Mammary epithelial cell (primary cell): ENCODE data around the gene ANKRD6.

ENCODE experiments used
- CTCF ChIP-seq, 2 donors: IDR thresholded peaks in 1 of 2; conservative IDR thresholded peaks in 1 of 2; 2 replicates each; pipeline ENCODE4 v1.5.1; 2011 to 2012; ENCODE audit warnings: inconsistent platforms in 2 of 2, low read length in 2 of 2, mild to moderate bottlenecking in 2 of 2, control low read depth in 1 of 2, low read depth in 1 of 2; ENCODE audit not compliant: insufficient read depth in 1 of 2; ENCODE audit errors: extremely low read depth in 1 of 2
- EZH2 ChIP-seq: IDR thresholded peaks from 2 replicates; pipeline ENCODE4 v1.6.1; 2012; ENCODE audit warnings: low read length, inconsistent platforms, borderline replicate concordance

DNA sequence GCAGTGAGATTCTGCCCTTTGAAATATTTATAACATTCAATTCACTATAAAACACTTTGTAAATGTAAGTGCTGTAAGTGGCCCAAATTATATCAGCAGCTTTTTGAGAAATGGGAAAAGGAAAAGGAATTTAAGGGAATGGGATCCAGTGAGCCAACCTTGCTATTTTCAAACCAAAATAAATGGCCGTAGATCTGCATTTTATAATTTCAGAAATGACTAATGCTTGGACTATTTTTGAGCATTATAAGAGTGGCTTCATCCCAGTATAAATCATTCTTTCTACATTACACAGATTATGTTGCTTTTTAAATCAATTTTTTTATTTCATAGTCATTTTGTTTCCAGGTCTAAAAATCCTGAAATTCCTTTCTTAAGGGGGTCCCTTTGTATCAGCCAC, 49.2 kb downstream of the ANKRD6 start:
- TF ChIP-seq CTCF (conservative IDR thresholded peaks at IDR 0.05 in 1 of 2, IDR thresholded peaks at IDR 0.05 in 1 of 2; ENCODE audit: extremely low read depth in 1 of 2, insufficient read depth in 1 of 2, low read depth in 1 of 2, low read length in 2 of 2) (no peak), EZH2 (no peak)
